GM21576 (cell line): Measurements from ENCODE around the gene SLC17A9.

Experiments used
- ATAC-seq: cut with Tn5 transposase; IDR thresholded peaks from one replicate; pipeline ENCODE4 v1.9.1; 2021; ENCODE audit warnings: mild to moderate bottlenecking, moderate library complexity; ENCODE audit not compliant: unreplicated experiment

SLC17A9 gene

DNA sequence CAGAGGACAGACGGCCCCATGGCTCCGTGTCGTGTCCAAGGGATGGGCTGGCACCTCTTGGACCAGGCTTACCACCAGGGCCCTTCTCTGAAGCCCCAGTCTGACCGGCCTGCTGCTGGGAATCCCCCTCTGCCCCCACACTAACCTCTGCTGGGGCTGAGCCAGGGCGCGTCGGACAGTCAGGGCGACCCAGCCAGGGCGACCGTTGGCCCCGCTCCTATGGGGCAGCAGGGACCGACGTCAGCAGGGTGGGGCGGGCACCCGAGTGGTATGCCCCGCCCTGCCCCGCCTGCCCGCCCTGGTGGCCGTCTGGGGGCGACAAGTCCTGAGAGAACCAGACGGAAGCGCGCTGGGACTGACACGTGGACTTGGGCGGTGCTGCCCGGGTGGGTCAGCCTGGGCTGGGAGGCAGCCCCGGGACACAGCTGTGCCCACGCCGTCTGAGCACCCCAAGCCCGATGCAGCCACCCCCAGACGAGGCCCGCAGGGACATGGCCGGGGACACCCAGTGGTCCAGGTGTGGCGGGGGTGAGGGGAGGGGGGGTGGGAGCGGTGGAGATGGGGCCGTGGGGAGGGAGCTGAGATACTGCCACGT, at the start of gene SLC17A9:
Gene SLC17A9, plus strand, starts transcription at position 337 of the 595 bp plus-strand sequence. Its CDS starts 122 bp downstream, at position 459.
- peak; percentile 48 for ATAC-seq

DNA sequence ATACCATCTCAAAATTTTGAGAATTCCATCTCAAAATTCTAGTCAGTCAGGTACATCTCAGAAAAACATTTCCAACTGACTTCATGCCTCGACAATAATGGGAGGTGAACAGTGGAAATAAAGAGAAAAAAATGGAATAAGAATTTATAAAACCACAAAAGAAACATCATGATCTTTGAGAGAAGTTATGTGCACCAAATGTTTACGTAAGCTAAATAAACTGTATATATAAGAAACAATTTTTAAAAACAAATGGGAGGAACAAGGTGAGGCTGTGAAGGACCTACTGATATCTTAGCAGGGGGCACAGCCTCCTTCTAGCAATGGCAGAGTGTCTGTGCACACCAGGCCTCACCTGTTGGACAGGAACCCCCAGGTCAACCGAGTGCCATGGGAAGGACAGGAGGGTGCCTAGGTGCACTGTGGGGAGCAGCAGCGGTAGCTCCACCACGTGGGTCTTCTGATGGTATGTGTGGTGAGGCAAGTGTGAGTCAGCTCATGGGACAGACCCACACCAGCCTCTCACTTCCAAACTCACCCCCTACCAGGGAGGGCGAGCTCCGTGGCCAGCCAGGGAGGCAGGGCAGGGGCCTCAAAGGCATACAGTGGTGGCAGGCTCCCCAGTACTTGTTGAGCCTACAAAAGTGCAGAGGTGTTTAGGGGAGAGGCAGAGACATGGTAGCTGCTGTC, 49.4 kb upstream of the SLC17A9 start:
- no peak for ATAC-seq

DNA sequence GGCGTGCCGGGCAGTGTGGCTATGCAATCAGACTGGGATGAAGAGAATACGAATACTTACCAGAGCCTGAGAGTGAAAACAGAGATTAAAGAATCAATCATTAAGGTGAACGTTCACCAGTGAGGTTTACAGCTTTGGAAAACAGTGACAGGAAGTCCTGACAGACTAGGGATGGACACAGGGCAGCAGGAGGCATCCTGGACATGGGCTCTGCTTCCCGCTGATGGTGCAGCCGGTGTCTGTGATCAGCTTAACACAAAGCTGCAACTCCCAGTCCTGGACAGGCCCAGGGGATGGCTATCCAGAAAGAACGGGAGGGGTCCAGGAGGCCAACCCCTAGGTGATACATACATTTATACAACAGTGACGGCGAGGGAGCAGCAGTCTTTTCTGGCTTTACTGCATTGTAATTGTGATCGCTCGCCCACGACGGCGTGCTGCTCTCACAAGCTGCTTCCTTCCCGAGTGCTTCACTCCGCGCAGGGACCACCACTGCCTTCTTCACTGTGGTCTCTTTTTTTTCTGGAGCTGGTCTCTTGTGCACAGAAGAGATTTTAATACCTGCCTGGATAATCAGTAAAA, 46.9 kb upstream of the SLC17A9 start:
- no peak for ATAC-seq

DNA sequence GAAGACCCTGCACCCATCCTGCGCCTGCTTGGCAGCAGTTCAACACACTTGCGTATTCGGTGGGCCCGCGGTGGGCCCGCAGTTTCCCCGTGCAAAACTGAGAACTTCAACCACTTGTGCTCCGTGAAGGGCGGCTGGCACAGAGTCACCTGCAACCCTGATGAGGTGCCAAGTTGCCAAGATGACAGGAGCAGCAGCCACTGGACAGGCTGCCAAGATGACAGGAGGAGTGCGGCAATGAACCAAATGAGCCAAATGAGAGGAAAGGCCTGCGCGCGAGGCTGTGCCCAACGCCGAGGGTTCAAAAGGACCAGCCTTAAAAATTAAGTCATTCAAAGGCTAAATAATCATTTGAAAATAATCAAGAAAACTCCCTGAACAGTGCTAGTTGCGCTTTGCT, 46.3 kb upstream of the SLC17A9 start:
- ATAC-seq, result no peak

GRCh38 chr20:62906647-62907375, 45.7 kb upstream of the SLC17A9 start:
- no peak for ATAC-seq

DNA sequence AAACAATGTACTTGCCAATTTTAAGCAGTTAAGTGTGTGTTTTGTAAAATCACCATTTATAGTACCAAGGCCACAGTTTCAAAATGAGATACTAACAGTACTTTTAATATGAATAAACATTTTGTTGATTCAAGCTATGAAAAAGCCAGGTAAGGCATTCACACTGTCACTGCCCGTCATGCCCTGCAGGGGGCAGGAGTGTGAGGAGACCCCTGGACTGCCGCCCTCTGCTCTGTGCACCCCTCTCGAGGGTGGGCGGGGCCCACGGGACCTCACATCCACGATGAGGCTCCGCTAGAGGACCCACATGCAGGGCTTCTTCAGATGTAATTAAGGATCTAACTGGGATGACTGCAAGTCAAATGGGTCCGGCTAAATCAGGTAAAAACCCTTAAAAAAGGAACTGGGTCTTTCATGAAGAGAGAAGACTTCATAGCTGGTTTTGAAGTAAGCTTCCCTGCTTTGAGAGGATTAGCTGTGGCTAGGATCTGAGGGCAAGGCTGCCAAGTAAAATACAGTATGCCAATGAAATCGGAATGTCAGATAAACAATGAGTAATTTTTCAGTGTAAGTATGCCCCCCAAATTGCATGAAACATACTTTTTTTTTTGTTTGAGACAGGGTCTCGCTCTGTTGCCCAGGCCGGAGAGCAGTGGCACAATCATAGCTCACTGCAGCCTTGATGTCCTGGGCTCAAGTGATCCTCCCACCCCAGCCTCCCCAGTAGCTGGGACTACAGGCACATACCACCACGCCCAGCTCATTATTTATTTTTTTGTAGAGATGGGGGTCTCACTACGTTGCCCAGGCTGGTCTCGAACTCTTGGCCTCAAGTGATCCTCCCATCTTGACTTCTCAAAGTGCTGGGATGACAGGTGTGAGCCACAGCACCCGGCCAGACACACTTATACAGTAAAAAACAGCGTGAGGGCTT, 44.9 kb upstream of the SLC17A9 start:
- ATAC-seq, result no peak

- ATAC-seq, result no peak
Observed at GRCh38 chr20:62908971-62909791, 43.3 kb upstream of the SLC17A9 start.

- ATAC-seq, result no peak
Observed at GRCh38 chr20:62910217-62910766, 42.2 kb upstream of the SLC17A9 start.

DNA sequence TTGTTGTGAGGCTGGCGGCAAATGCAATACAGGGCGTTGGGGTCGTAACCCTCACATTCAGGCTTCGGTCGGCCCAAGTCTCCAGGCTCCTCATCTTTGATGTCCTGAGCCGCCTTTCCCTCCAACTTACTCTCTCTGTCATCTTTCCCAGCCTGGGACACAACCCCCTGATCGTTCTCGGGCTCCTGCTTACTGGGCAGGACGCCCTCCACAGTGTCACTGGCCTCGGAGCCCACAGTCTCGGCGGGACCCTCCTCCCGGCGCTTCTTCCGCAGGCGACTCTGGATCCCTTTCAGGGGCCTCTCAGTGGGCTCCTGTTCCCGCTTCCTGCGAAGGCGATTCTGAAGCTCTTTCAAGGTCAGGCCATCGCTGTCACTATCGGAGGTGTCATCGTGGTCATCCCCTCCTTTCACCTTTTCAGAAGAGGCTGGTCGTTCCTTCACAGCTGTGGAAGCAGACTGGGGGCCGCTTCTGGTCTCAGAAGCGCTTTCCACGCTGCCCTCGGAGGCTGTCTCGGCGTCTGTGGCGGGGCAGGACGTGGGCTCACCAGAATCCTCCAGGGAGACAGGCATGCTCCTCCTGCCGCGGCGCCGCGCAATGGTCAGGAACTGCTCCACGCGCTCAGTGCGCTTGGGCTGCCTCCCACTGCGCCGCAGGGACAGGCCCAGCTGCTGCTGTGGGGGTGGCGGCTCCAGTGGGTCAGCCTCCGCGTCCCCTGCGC, 41.6 kb upstream of the SLC17A9 start:
- no peak for ATAC-seq

DNA sequence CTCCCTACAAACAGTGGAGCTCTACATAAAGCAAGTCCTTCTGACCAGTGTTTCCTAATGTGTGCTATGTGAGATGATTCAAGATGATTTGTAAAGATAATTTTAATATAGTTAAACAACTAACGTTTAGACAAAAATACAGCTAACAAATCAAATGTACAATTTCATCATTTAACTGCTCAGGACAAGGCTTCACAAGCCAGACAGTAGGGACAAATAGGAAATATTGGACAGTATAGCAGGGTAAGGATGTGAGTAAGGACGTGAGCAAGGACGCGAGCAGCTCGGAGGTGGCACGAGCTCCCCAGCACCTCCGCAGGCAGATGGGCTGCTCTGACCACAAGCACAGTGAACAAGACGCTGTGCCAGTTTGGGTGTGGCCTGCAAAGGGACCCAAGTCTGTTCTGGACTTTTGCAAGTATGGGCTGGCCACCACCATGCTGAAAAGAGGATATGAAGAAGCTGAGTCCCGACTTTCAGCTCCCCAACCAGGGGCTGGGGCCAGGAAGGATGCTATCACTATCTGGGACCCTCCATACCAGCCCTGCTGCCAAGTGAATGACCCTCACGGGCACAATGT, 40.7 kb upstream of the SLC17A9 start:
- ATAC-seq, result no peak

DNA sequence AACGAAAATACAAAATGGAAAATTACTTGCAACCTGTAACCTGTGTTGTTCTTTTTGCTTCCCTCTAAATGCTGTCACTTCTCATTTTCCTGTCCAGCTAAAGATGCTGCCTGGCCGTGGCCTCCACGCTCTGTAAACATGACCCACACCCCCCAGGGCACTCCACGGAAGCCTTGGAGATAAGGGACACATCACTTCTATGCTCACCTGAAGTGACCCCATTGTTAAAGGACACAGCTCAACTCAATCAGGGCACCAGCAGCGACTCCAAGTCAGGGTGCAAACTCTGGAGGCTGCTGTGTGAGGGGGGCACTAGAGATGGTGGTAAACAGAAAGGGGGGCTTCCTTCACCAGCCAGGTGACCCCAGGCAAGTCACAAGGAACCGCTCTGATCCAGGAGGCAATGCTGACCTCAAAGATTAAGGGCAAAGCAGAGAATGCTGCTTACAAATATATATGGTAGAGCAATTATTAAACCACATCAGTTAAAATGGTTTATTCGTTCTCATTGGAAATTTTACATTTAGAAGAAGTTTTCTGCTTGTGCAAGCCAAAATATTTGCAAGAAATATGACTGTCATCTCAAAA, 39.4 kb upstream of the SLC17A9 start:
- no peak for ATAC-seq

DNA sequence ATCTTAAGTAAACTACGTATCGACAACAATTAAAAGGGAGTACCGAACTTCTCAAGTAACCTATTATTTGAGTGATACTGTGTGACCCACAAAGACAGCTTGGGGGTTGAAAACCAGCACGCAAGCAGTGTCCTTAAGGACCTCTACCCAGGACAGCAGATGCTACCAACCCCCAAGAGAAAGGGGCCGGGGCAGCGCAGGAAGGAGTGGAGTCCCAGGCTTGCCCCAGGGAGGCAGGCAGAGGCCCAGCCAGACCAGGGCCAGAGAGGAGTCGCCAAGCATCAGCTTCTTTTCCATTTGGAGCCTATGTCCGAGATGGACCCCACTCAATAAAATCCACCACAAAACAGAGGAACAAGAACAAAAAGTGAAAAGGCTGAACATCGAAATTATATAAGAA, 38.1 kb upstream of the SLC17A9 start:
- ATAC-seq, result no peak

DNA sequence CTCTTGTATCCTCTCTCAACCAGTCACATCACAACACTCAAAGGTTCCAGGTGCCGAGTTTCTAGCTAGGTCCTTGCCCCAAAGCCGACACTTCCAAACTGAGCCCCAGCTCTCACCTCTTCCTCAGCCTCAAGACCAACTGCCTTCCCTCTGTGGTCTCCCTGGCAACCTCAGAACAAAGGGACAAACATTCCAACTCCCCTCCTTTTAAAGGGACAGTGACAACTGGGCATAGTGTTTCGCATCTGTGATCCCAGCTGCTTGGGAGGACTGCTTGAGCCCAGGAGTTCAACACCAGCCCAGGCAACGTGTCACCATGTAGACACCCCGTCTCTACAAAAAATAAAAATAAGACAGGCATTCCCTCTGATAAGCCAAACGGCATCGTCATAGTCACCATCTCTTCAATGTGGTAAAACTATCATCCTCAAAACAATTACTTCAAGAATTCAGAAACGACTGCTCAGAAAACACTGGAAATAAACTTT, 37.5 kb upstream of the SLC17A9 start:
- ATAC-seq, result no peak

DNA sequence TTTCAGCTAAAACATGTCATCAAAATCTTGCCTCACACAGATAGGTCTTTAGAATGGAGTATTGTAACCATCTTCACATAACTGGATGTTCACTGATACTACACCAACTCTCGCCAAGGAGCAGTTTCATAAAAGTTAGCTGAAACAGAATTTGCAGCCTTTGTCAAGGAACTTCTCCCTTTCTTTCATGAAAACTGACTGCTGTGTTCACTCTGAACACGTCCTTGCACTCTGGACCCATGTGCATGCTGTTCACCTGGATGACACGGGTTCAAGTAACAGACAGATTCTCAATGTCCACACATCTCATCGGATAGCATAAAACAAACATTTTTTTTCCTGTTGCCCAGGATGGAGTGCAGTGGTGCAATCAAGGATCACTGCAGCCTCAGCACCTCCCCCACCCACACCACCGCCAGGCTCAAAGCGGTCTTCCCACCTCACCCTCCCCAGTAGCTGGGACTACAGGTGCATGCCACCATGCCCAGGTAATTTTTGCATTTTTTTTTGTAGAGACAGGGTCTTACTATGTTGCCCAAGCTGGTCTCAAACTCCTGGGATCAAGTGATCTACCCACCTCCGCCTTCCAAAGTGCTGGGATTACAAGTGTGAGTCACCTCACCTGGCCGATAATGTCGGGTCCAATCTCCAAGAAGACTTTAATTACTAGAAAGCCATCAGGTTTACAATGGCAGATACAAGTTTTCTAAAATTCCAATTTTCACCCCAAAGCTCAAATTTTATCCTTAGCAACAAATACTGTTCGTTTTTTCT, 35.6 kb upstream of the SLC17A9 start:
- no peak for ATAC-seq

GRCh38 chr20:62917720-62918119, 34.8 kb upstream of the SLC17A9 start:
- ATAC-seq, result no peak

DNA sequence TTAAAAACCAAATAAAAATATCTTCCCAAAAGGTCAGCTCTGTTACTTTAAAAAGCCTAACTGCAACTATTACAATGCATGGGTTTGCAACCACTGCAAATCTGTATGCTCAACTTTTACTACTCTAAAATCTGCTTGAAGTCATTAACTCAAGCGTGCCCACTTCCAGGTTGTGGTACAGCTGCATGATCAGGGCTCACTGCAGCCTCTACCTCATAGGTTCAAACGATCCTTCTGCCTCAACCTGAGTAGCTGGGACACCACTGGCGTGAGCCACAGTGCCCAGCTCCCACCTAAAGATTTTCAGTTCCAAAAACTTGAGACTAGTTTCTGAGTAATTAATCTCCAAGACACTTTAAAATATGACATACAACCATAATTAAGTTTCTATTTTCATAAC, 34.4 kb upstream of the SLC17A9 start:
- no peak for ATAC-seq

DNA sequence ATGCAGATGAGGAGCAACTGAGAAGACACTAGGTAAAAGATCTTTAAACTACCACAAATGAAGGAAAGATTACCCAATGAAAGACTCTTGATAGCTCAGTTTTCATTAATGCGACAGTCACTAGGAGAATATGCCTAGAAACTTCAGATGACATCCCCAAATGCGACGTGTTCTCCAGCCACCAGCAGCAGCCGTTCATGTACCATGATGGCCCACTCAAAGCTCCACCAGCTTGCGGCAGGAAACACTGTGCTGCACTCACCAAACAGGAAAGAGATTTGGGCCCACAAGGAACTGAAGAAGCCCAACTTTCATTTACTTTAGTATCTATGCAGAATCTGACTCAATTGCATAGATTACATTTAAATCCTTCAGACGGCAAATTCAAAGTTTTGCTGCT, 33.7 kb upstream of the SLC17A9 start:
- no peak for ATAC-seq
